Activated T-cell treated with anti-CD3 and anti-CD28 coated beads, Interleukin-2, amount 50 U/mL, for 48 hours (primary cell): ENCODE results near the gene RAC2.

Experiments used
- DNase-seq, 2 experiments: peaks; one replicate each; pipeline ENCODE4 v3.0.0-alpha.2; 2020

The RAC2 gene

GRCh38 chr22:37218771-37219411, 25.2 kb downstream of the RAC2 start:
- DNase-seq: peak; percentile 76 to 78

- no peak for DNase-seq
Measured at GRCh38 chr22:37218399-37218770, 25.7 kb downstream of the RAC2 start.

GRCh38 chr22:37215890-37216289, 28.2 kb downstream of the RAC2 start:
- DNase-seq: no peak

GRCh38 chr22:37214731-37215030, 29.4 kb downstream of the RAC2 start:
- DNase-seq: no peak

GRCh38 chr22:37213941-37214730, 29.9 kb downstream of the RAC2 start:
- DNase-seq: no peak

- no peak for DNase-seq
Measured at GRCh38 chr22:37213218-37213855, 30.7 kb downstream of the RAC2 start.

- DNase-seq: no peak
Measured at GRCh38 chr22:37212174-37212906, 31.7 kb downstream of the RAC2 start, which contains the start of gene SSTR3. Gene SSTR3, minus strand, starts transcription at chr22:37212477. Its CDS starts 4,674 bp downstream, at chr22:37207803.

- no peak for DNase-seq
Measured at GRCh38 chr22:37211866-37212173, 32.2 kb downstream of the RAC2 start.

- DNase-seq: no peak
Measured at GRCh38 chr22:37211075-37211865, 32.8 kb downstream of the RAC2 start.

GRCh38 chr22:37210041-37210803, 33.8 kb downstream of the RAC2 start:
- no peak for DNase-seq

- DNase-seq: no peak
Measured at GRCh38 chr22:37209140-37209845, 34.8 kb downstream of the RAC2 start.

- no peak for DNase-seq
Measured at GRCh38 chr22:37208401-37209139, 35.5 kb downstream of the RAC2 start.

GRCh38 chr22:37207981-37208380, 36.1 kb downstream of the RAC2 start:
- DNase-seq: no peak

- DNase-seq: no peak
Measured at GRCh38 chr22:37206841-37207821, 36.9 kb downstream of the RAC2 start.

- DNase-seq: no peak
Measured at GRCh38 chr22:37206118-37206840, 37.8 kb downstream of the RAC2 start.

GRCh38 chr22:37205046-37205445, 39.0 kb downstream of the RAC2 start:
- no peak for DNase-seq

GRCh38 chr22:37204045-37204655, 39.9 kb downstream of the RAC2 start:
- no peak for DNase-seq
